ENCODE data around the gene FAM50A. TPM values are rescaled to one million over a fixed set of nuclear protein-coding genes. Genes with fewer than 3 reads are reported as not detected.

The FAM50A gene
- total and polyA plus RNA-seq, 2 experiments from 2014 or later: 54.7 to 122 TPM

DNA sequence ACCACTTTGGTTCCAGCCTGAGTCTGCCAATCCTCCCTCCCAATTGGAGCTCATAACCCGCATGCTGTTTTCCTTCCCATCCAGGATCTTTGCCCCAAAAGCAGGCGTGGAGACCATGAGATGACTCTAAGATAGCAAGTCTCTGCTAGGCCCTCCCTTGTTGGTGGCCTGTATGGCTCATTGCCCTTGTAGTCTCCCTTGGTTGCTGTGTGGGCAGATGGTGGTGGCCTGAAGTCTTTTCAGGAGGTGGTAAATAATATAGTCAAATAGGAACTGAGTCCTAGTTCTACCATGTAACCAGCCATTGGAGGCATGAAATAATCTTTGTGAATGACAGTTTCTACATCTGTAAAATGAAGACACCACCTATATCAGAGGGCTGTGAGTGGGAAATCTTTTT lies 14.2 kb upstream of the FAM50A start:
- H3K9me3 ChIP-seq (ENCODE audit: low read depth): no peaks in the 10 kb centered on the region
- peak overlapping the region; percentile 74 for H3K4me3 ChIP-seq
- no peak overlapping the region for H3K27ac ChIP-seq
- no peaks in the 10 kb centered on the region for H3F3A ChIP-seq (ENCODE audit: insufficient read depth)
- H3K4me1 ChIP-seq (ENCODE audit: insufficient read depth): no peaks in the 10 kb centered on the region
- H2AFZ ChIP-seq: no peak overlapping the region
- in situ Hi-C loops (cut with MboI): no loop called here
- WGBS, 2 experiments (ENCODE audit: low coverage in 1 of 2, low lambda C conversion rate in 2 of 2, missing lambda C conversion rate in 2 of 2): 80 to 83% methylated on average over 2 of the region's 2 CpGs
- H4K20me1 ChIP-seq (ENCODE audit: insufficient read depth): no peaks in the 10 kb centered on the region
- peak overlapping the region; percentile 81; the same call in 1 of the 2 replicates for H3K9ac ChIP-seq
- H3K9me2 ChIP-seq (ENCODE audit: insufficient read depth): no peaks in the 10 kb centered on the region
- H3K4me2 ChIP-seq (ENCODE audit: unreplicated experiment): peak overlapping the region; percentile 68
- H3K79me2 ChIP-seq (ENCODE audit: insufficient read depth): peaks cover 31% of the 10 kb centered on the region
- TF ChIP-seq EZH2 (IDR thresholded peaks at IDR 0.05; ENCODE audit: insufficient read depth, poor library complexity, severe bottlenecking) (no peak), EZH2phosphoT487 (IDR thresholded peaks at IDR 0.05; ENCODE audit: insufficient read depth, low read depth) (no peak)
- no peaks in the 10 kb centered on the region for H3K27me3 ChIP-seq (replicated peaks; ENCODE audit: insufficient read depth)
- DNase-seq: no peak
- no peaks in the 10 kb centered on the region for H3K36me3 ChIP-seq (ENCODE audit: low read depth)

DNA sequence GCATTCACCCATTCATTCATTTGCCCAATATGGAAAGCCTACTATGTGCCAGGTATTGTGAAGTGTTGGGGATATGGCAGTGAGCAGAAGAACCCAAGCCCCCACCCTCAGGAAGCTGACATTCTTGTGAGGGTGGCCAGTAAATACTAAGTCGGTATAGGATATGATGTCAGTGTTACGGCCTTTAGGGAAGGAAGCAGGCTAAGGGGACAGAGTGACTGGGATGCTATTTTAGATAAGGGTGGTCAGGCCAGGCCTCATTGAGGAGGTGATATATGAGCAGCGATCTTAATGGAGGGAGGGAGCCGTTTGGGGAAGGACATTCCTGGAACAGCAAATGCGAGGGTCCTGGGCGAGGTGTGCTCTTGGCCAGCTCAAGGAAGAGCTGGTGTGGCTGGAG lies 13.5 kb upstream of the FAM50A start:
- no peaks in the 10 kb centered on the region for H3F3A ChIP-seq (ENCODE audit: insufficient read depth)
- H3K27me3 ChIP-seq (replicated peaks; ENCODE audit: insufficient read depth): no peaks in the 10 kb centered on the region
- no peak overlapping the region for H3K4me2 ChIP-seq (ENCODE audit: unreplicated experiment)
- no peak overlapping the region for H2AFZ ChIP-seq
- TF ChIP-seq EZH2 (IDR thresholded peaks at IDR 0.05; ENCODE audit: insufficient read depth, poor library complexity, severe bottlenecking) (no peak), EZH2phosphoT487 (IDR thresholded peaks at IDR 0.05; ENCODE audit: insufficient read depth, low read depth) (no peak)
- no peaks in the 10 kb centered on the region for H3K36me3 ChIP-seq (ENCODE audit: low read depth)
- in situ Hi-C loops (cut with MboI): no loop called here
- H3K27ac ChIP-seq: no peak overlapping the region
- no peaks in the 10 kb centered on the region for H3K4me1 ChIP-seq (ENCODE audit: insufficient read depth)
- no peak overlapping the region for H3K9ac ChIP-seq
- no peak for DNase-seq
- peaks cover 31% of the 10 kb centered on the region for H3K79me2 ChIP-seq (ENCODE audit: insufficient read depth)
- H3K4me3 ChIP-seq: no peak overlapping the region
- H4K20me1 ChIP-seq (ENCODE audit: insufficient read depth): no peaks in the 10 kb centered on the region
- 75 to 84% methylated on average over 4 to 6 of the region's 6 CpGs for WGBS, 2 experiments (ENCODE audit: low coverage in 1 of 2, low lambda C conversion rate in 2 of 2, missing lambda C conversion rate in 2 of 2)
- no peaks in the 10 kb centered on the region for H3K9me2 ChIP-seq (ENCODE audit: insufficient read depth)
- H3K9me3 ChIP-seq (ENCODE audit: low read depth): no peaks in the 10 kb centered on the region

- DNase-seq: no peak
- WGBS, 2 experiments (ENCODE audit: low coverage in 1 of 2, low lambda C conversion rate in 2 of 2, missing lambda C conversion rate in 2 of 2): 82 to 90% methylated on average over 4 to 7 of the region's 7 CpGs
- in situ Hi-C loops (cut with MboI): no loop called here
- Histone ChIP-seq H3K4me1 (ENCODE audit: insufficient read depth) (no peaks in the 10 kb centered on the region), H2AFZ (no peak overlapping the region), H3K27ac (no peak overlapping the region), H3K9me3 (ENCODE audit: low read depth) (no peaks in the 10 kb centered on the region), H3K27me3 (replicated peaks; ENCODE audit: insufficient read depth) (no peaks in the 10 kb centered on the region), H3K4me2 (ENCODE audit: unreplicated experiment) (no peak overlapping the region), H3K4me3 (no peak overlapping the region), H3F3A (ENCODE audit: insufficient read depth) (no peaks in the 10 kb centered on the region), H4K20me1 (ENCODE audit: insufficient read depth) (no peaks in the 10 kb centered on the region), H3K9ac (no peak overlapping the region), H3K36me3 (ENCODE audit: low read depth) (no peaks in the 10 kb centered on the region), H3K9me2 (ENCODE audit: insufficient read depth) (no peaks in the 10 kb centered on the region), H3K79me2 (ENCODE audit: insufficient read depth) (peaks cover 31% of the 10 kb centered on the region)
- no peak for TF ChIP-seq EZH2phosphoT487 (IDR thresholded peaks at IDR 0.05; ENCODE audit: insufficient read depth, low read depth)
- TF ChIP-seq EZH2 (IDR thresholded peaks at IDR 0.05; ENCODE audit: insufficient read depth, poor library complexity, severe bottlenecking): no peak
Measured at GRCh38 chrX:154430916-154431315, 13.0 kb upstream of the FAM50A start.

- Histone ChIP-seq H4K20me1 (ENCODE audit: insufficient read depth) (no peaks in the 10 kb centered on the region), H3K9me2 (ENCODE audit: insufficient read depth) (no peaks in the 10 kb centered on the region), H3K36me3 (ENCODE audit: low read depth) (no peaks in the 10 kb centered on the region), H3K79me2 (ENCODE audit: insufficient read depth) (peaks cover 31% of the 10 kb centered on the region), H3K27ac (no peak overlapping the region), H3K4me2 (ENCODE audit: unreplicated experiment) (no peak overlapping the region), H3K4me3 (no peak overlapping the region), H3K9ac (no peak overlapping the region), H3K9me3 (ENCODE audit: low read depth) (no peaks in the 10 kb centered on the region), H3F3A (ENCODE audit: insufficient read depth) (no peaks in the 10 kb centered on the region), H2AFZ (no peak overlapping the region), H3K27me3 (replicated peaks; ENCODE audit: insufficient read depth) (no peaks in the 10 kb centered on the region), H3K4me1 (ENCODE audit: insufficient read depth) (no peaks in the 10 kb centered on the region)
- 88% methylated on average over 3 of the region's 5 CpGs; no CpG with 5 or more reads in 1 of the 2 experiments for WGBS, 2 experiments (ENCODE audit: low coverage in 1 of 2, low lambda C conversion rate in 2 of 2, missing lambda C conversion rate in 2 of 2)
- in situ Hi-C loops (cut with MboI): no loop called here
- no peak for DNase-seq
- TF ChIP-seq EZH2phosphoT487 (IDR thresholded peaks at IDR 0.05; ENCODE audit: insufficient read depth, low read depth) (no peak), EZH2 (IDR thresholded peaks at IDR 0.05; ENCODE audit: insufficient read depth, poor library complexity, severe bottlenecking) (no peak)
Measured at GRCh38 chrX:154431341-154431740, 12.6 kb upstream of the FAM50A start.

DNA sequence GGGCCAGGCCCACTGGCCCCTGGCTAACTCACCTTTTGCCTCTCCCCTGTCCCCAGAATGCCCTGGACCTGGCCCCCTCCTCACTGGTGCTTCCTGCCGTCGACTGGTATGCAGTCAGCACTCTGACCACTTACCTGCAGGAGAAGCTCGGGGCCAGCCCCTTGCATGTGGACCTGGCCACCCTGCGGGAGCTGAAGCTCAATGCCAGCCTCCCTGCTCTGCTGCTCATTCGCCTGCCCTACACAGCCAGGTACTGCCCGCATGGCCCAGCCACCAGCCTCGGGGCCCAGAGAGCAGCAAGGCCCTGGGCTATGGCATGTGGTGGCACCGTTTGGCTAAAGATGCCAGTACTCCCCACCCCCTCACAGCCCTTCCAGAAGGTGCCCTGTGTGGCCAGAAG lies 11.7 kb upstream of the FAM50A start:
- Histone ChIP-seq H3F3A (ENCODE audit: insufficient read depth) (no peaks in the 10 kb centered on the region), H3K9me3 (ENCODE audit: low read depth) (no peaks in the 10 kb centered on the region), H4K20me1 (ENCODE audit: insufficient read depth) (no peaks in the 10 kb centered on the region), H3K79me2 (ENCODE audit: insufficient read depth) (peaks cover 31% of the 10 kb centered on the region), H3K27me3 (replicated peaks; ENCODE audit: insufficient read depth) (no peaks in the 10 kb centered on the region), H3K9me2 (ENCODE audit: insufficient read depth) (no peaks in the 10 kb centered on the region), H2AFZ (no peak overlapping the region), H3K36me3 (ENCODE audit: low read depth) (no peaks in the 10 kb centered on the region), H3K4me3 (no peak overlapping the region), H3K27ac (no peak overlapping the region), H3K4me2 (ENCODE audit: unreplicated experiment) (no peak overlapping the region), H3K4me1 (ENCODE audit: insufficient read depth) (no peaks in the 10 kb centered on the region), H3K9ac (no peak overlapping the region)
- in situ Hi-C loops (cut with MboI): no loop called here
- 96 to 100% methylated on average over 5 to 7 of the region's 8 CpGs for WGBS, 2 experiments (ENCODE audit: low coverage in 1 of 2, low lambda C conversion rate in 2 of 2, missing lambda C conversion rate in 2 of 2)
- TF ChIP-seq EZH2phosphoT487 (IDR thresholded peaks at IDR 0.05; ENCODE audit: insufficient read depth, low read depth): no peak
- no peak for TF ChIP-seq EZH2 (IDR thresholded peaks at IDR 0.05; ENCODE audit: insufficient read depth, poor library complexity, severe bottlenecking)
- DNase-seq: no peak
